Measurements from ENCODE around the gene UHRF1. TPM values are rescaled to one million over a fixed set of nuclear protein-coding genes. Genes with fewer than 3 reads are reported as not detected.
"Not testable (repeated sequence)": the region's sequence is repeated elsewhere in the genome, so short reads cannot be mapped to it uniquely, and the experiment has no call there.

The UHRF1 gene
- total RNA-seq, 1 donor from 2014 or later = 76.7 TPM

- DNase-seq (ENCODE audit: low read depth, low spot score) = no peak
Observed at GRCh38 chr19:4933528-4933927, 24.2 kb downstream of the UHRF1 start.

- no peak for DNase-seq (ENCODE audit: low read depth, low spot score)
Observed at GRCh38 chr19:4935444-4935843, 26.1 kb downstream of the UHRF1 start.

GRCh38 chr19:4937060-4937459, 27.8 kb downstream of the UHRF1 start:
- no peak for DNase-seq (ENCODE audit: low read depth, low spot score)

- not testable (repeated sequence) for DNase-seq (ENCODE audit: low read depth, low spot score)
Observed at GRCh38 chr19:4938461-4938860, 29.2 kb downstream of the UHRF1 start.

GRCh38 chr19:4939466-4939865, 30.2 kb downstream of the UHRF1 start:
- no peak for DNase-seq (ENCODE audit: low read depth, low spot score)

GRCh38 chr19:4941638-4942169, 32.4 kb downstream of the UHRF1 start:
- DNase-seq (ENCODE audit: low read depth, low spot score) = not testable (repeated sequence)

- not testable (repeated sequence) for DNase-seq (ENCODE audit: low read depth, low spot score)
Observed at GRCh38 chr19:4950650-4951049, 41.3 kb downstream of the UHRF1 start.

GRCh38 chr19:4951656-4952055, 42.4 kb downstream of the UHRF1 start:
- no peak for DNase-seq (ENCODE audit: low read depth, low spot score)

- no peak for DNase-seq (ENCODE audit: low read depth, low spot score)
Observed at GRCh38 chr19:4952945-4953344, 43.6 kb downstream of the UHRF1 start.

- DNase-seq (ENCODE audit: low read depth, low spot score) = not testable (repeated sequence)
Observed at GRCh38 chr19:4954320-4955149, 45.2 kb downstream of the UHRF1 start.

- no peak for DNase-seq (ENCODE audit: low read depth, low spot score)
Observed at GRCh38 chr19:4955274-4955673, 46.0 kb downstream of the UHRF1 start.

- no peak for DNase-seq (ENCODE audit: low read depth, low spot score)
Observed at GRCh38 chr19:4957981-4958380, 48.7 kb downstream of the UHRF1 start.

- DNase-seq (ENCODE audit: low read depth, low spot score) = no peak
Observed at GRCh38 chr19:4962085-4962619, 52.9 kb downstream of the UHRF1 start.

GRCh38 chr19:4965061-4965460, 55.8 kb downstream of the UHRF1 start:
- no peak for DNase-seq (ENCODE audit: low read depth, low spot score)

GRCh38 chr19:4966591-4966990, 57.3 kb downstream of the UHRF1 start:
- no peak for DNase-seq (ENCODE audit: low read depth, low spot score)

GRCh38 chr19:4967738-4968461, 58.6 kb downstream of the UHRF1 start:
- no peak for DNase-seq (ENCODE audit: low read depth, low spot score)

- DNase-seq (ENCODE audit: low read depth, low spot score) = peak; percentile 99
Observed at GRCh38 chr19:4968462-4969291, 59.4 kb downstream of the UHRF1 start, which contains the start of gene KDM4B. Gene KDM4B (plus strand): TSS chr19:4969113. CDS start chr19:5032891, 63,778 bp downstream.

GRCh38 chr19:4969292-4969771, 60.0 kb downstream of the UHRF1 start:
- DNase-seq (ENCODE audit: low read depth, low spot score) = no peak

- no peak for DNase-seq (ENCODE audit: low read depth, low spot score)
Observed at GRCh38 chr19:4969772-4970531, 60.7 kb downstream of the UHRF1 start.

Measured in pulmonary artery endothelial cell (primary cell).